B cell (primary cell): Measurements from ENCODE around the gene EML6.

ENCODE experiments used
- CTCF ChIP-seq: fragments of 200-600 bp; IDR thresholded peaks from one replicate; pipeline ENCODE4 v1.8.0; 2022; ENCODE audit warnings: antibody characterized with exemption, mild to moderate bottlenecking
- EZH2 ChIP-seq: IDR thresholded peaks from 2 replicates; pipeline ENCODE4 v1.6.1; 2012; ENCODE audit warnings: borderline replicate concordance, low read depth, mild to moderate bottlenecking, moderate library complexity, low read length; ENCODE audit not compliant: insufficient read depth, poor library complexity, severe bottlenecking

GRCh38 chr2:54704238-54704637 lies 19.2 kb upstream of the EML6 start:
- TF ChIP-seq CTCF (no peak), EZH2 (no peak)
